HL-60 (cell line): ENCODE results near the gene COG7.
"Not testable (repeated sequence)": the region's sequence is repeated elsewhere in the genome, so short reads cannot be mapped to it uniquely, and the experiment has no call there.

Experiments
- CTCF ChIP-seq: IDR thresholded peaks from one replicate; pipeline ENCODE4 v1.5.1; 2011; ENCODE audit warnings: low read length, control low read depth, inconsistent platforms; ENCODE audit not compliant: insufficient read depth
- TF ChIP-seq, protein P1 (sequence below): IDR thresholded peaks from 2 replicates; pipeline ENCODE4 v1.6.1; 2012; ENCODE audit warnings: low read depth; ENCODE audit not compliant: insufficient replicate concordance

DNA sequence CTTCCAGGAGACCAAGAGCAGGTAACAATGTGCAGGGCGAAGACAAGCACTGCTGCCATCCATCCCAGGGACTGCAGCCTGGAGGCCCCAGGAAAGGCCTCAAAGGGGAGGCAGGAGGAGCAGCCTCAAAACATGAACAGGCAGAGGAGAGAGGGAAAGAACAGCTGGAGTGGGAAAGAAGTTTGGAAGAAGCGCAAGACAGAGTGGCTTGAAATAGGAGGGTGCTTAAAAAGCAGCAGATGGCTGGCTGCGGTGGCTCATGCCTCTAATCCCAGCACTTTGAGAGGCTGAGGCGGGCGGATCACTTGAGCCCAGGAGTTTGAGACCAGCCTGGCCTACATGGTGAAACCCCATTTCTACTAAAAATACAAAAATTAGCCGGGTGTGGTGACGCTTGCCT is 52.5 kb downstream of the COG7 start:
- not testable (repeated sequence) for TF ChIP-seq CTCF
- TF ChIP-seq, protein P1, sequence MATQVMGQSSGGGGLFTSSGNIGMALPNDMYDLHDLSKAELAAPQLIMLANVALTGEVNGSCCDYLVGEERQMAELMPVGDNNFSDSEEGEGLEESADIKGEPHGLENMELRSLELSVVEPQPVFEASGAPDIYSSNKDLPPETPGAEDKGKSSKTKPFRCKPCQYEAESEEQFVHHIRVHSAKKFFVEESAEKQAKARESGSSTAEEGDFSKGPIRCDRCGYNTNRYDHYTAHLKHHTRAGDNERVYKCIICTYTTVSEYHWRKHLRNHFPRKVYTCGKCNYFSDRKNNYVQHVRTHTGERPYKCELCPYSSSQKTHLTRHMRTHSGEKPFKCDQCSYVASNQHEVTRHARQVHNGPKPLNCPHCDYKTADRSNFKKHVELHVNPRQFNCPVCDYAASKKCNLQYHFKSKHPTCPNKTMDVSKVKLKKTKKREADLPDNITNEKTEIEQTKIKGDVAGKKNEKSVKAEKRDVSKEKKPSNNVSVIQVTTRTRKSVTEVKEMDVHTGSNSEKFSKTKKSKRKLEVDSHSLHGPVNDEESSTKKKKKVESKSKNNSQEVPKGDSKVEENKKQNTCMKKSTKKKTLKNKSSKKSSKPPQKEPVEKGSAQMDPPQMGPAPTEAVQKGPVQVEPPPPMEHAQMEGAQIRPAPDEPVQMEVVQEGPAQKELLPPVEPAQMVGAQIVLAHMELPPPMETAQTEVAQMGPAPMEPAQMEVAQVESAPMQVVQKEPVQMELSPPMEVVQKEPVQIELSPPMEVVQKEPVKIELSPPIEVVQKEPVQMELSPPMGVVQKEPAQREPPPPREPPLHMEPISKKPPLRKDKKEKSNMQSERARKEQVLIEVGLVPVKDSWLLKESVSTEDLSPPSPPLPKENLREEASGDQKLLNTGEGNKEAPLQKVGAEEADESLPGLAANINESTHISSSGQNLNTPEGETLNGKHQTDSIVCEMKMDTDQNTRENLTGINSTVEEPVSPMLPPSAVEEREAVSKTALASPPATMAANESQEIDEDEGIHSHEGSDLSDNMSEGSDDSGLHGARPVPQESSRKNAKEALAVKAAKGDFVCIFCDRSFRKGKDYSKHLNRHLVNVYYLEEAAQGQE: not testable (repeated sequence)
